Measurements from ENCODE around the gene OGFOD2.

DNA sequence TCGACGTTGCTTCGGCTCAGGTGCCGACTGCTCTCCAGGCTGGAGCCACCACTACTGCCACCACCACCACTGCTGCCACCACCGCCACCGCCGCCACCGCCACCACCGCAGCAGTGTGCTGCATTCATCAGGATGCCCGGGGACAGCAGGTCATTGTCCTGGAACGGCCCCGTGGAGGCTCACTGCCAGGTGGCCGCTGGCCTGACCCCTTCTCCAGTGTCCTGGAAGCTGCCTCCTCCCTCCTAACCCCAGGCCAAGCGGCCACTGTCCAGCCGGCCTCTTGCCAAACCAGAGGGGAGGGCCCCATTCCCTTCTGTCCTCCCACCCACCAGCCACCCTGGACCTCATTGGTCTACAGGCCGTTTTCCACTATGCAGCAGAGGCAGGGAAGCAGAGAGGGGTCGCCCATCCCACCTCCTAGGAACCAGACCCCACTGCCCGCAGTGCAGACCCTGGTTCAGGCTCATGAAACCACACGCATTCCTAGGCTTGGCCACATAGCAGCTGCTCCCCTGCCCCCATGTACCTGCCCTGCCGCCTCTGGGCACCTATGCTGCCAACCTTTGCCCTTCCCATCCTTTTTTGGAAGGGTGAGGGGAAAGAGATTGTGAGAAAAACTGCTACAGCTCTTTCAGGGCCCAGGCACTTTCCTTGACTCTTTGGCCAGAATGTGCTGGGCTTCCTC, 20.6 kb downstream of the OGFOD2 start:
- TF ChIP-seq, protein P1, sequence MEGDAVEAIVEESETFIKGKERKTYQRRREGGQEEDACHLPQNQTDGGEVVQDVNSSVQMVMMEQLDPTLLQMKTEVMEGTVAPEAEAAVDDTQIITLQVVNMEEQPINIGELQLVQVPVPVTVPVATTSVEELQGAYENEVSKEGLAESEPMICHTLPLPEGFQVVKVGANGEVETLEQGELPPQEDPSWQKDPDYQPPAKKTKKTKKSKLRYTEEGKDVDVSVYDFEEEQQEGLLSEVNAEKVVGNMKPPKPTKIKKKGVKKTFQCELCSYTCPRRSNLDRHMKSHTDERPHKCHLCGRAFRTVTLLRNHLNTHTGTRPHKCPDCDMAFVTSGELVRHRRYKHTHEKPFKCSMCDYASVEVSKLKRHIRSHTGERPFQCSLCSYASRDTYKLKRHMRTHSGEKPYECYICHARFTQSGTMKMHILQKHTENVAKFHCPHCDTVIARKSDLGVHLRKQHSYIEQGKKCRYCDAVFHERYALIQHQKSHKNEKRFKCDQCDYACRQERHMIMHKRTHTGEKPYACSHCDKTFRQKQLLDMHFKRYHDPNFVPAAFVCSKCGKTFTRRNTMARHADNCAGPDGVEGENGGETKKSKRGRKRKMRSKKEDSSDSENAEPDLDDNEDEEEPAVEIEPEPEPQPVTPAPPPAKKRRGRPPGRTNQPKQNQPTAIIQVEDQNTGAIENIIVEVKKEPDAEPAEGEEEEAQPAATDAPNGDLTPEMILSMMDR (conservative IDR thresholded peaks at IDR 0.05; ENCODE audit: low read length): no peak
- no peak for TF ChIP-seq EZH2phosphoT487 (IDR thresholded peaks at IDR 0.05; ENCODE audit: borderline replicate concordance, low read depth, low read length)
